ENCODE measurements around the gene LRRN2. TPM values are rescaled to one million over a fixed set of nuclear protein-coding genes. Genes with fewer than 3 reads are reported as not detected.

Gene LRRN2
- total RNA-seq, 2 donors from 2014 or later, result 6.6 to 8.2 TPM

GRCh38 chr1:204577794-204578478 is 107.6 kb downstream of the LRRN2 start:
- H3K36me3 ChIP-seq, result no peaks in the 10 kb centered on the region
- H3K9me3 ChIP-seq, result no peaks in the 10 kb centered on the region
- no peaks in the 10 kb centered on the region for H3K27me3 ChIP-seq
- H3K4me1 ChIP-seq, result peaks cover 0 to 25% of the 10 kb centered on the region in 2 donors
- no peak for TF ChIP-seq CTCF (IDR thresholded peaks at IDR 0.05)
- H3K27ac ChIP-seq, result no peak overlapping the region
- H3K4me3 ChIP-seq, result no peak overlapping the region
- no peak for DNase-seq (ENCODE audit: low spot score)

- H3K4me1 ChIP-seq, result peaks cover 0 to 25% of the 10 kb centered on the region in 2 donors
- DNase-seq (ENCODE audit: low spot score), result no peak
- H3K9me3 ChIP-seq, result no peaks in the 10 kb centered on the region
- TF ChIP-seq CTCF (IDR thresholded peaks at IDR 0.05), result no peak
- no peak overlapping the region for H3K27ac ChIP-seq
- H3K27me3 ChIP-seq, result no peaks in the 10 kb centered on the region
- H3K36me3 ChIP-seq, result no peaks in the 10 kb centered on the region
- H3K4me3 ChIP-seq, result no peak overlapping the region
These were observed 109.1 kb downstream of the LRRN2 start for GRCh38 chr1:204576422-204576821.

- no peak overlapping the region for H3K4me3 ChIP-seq
- no peak overlapping the region for H3K27ac ChIP-seq
- TF ChIP-seq CTCF (IDR thresholded peaks at IDR 0.05), result no peak
- no peaks in the 10 kb centered on the region for H3K27me3 ChIP-seq
- H3K9me3 ChIP-seq, result no peaks in the 10 kb centered on the region
- no peak for DNase-seq (ENCODE audit: low spot score)
- no peaks in the 10 kb centered on the region for H3K36me3 ChIP-seq
- peaks cover 0 to 25% of the 10 kb centered on the region in 2 donors for H3K4me1 ChIP-seq
These were observed 110.0 kb downstream of the LRRN2 start for GRCh38 chr1:204575221-204576190.

- no peak for TF ChIP-seq CTCF (IDR thresholded peaks at IDR 0.05)
- H3K36me3 ChIP-seq, result no peaks in the 10 kb centered on the region
- no peak overlapping the region for H3K4me3 ChIP-seq
- H3K27me3 ChIP-seq, result no peaks in the 10 kb centered on the region
- no peak for DNase-seq (ENCODE audit: low spot score)
- H3K4me1 ChIP-seq, result peaks cover 0 to 25% of the 10 kb centered on the region in 2 donors
- H3K9me3 ChIP-seq, result no peaks in the 10 kb centered on the region
- H3K27ac ChIP-seq, result peak overlapping the region in 1 of 2 donors; percentile 8
These were observed 110.7 kb downstream of the LRRN2 start for GRCh38 chr1:204574865-204575163.

- no peak for DNase-seq (ENCODE audit: low spot score)
- TF ChIP-seq CTCF (IDR thresholded peaks at IDR 0.05), result no peak
- Histone ChIP-seq H3K27ac (peak overlapping the region in 1 of 2 donors; percentile 8), H3K36me3 (no peaks in the 10 kb centered on the region), H3K27me3 (no peaks in the 10 kb centered on the region), H3K4me1 (peaks cover 0 to 24% of the 10 kb centered on the region in 2 donors), H3K4me3 (no peak overlapping the region), H3K9me3 (no peaks in the 10 kb centered on the region)
These were observed 111.3 kb downstream of the LRRN2 start for GRCh38 chr1:204574016-204574864.
